DOHH2 (cell line): Measurements from ENCODE around the gene GPR132.

ENCODE experiments used
- H3F3A ChIP-seq: fragments of 200-600 bp; sonication (generic), shearing (Covaris generic); 2 replicates; pipeline ENCODE4 v1.6.0; 2016; ENCODE audit warnings: antibody characterized with exemption, mild to moderate bottlenecking; ENCODE audit not compliant: control insufficient read depth, insufficient read depth
- H3K27ac ChIP-seq: fragments of 200-600 bp; sonication (generic); 2 replicates; pipeline ENCODE4 v1.5.1; 2014; ENCODE audit warnings: low read depth, mild to moderate bottlenecking, low read length, moderate library complexity
- H3K27me3 ChIP-seq: fragments of 200-600 bp; sonication (generic); 2 replicates; pipeline ENCODE4 v1.6.1; 2014; ENCODE audit warnings: mild to moderate bottlenecking, low read length, mixed read lengths; ENCODE audit not compliant: control insufficient read depth
- H3K36me3 ChIP-seq: fragments of 200-600 bp; sonication (generic); 2 replicates; pipeline ENCODE4 v1.6.1; 2014; ENCODE audit warnings: mild to moderate bottlenecking, low read length, moderate library complexity, mixed read lengths; ENCODE audit not compliant: control insufficient read depth
- H3K4me1 ChIP-seq: fragments of 200-600 bp; sonication (generic); 2 replicates; pipeline ENCODE4 v1.6.1; 2014; ENCODE audit warnings: mild to moderate bottlenecking, low read length, mixed read lengths; ENCODE audit not compliant: control insufficient read depth
- H3K4me2 ChIP-seq: fragments of 200-600 bp; sonication (generic); 2 replicates; pipeline ENCODE4 v1.6.0; 2014; ENCODE audit warnings: mild to moderate bottlenecking, low read length, moderate library complexity
- H3K4me3 ChIP-seq: fragments of 200-600 bp; sonication (generic); 2 replicates; pipeline ENCODE4 v1.5.1; 2014; ENCODE audit warnings: mild to moderate bottlenecking, low read length, mixed read lengths
- H3K79me2 ChIP-seq: fragments of 200-600 bp; sonication (generic); 2 replicates; pipeline ENCODE4 v1.6.1; 2014; ENCODE audit warnings: mild to moderate bottlenecking, low read length, mixed read lengths; ENCODE audit not compliant: control insufficient read depth
- H3K9me2 ChIP-seq: fragments of 200-600 bp; sonication (generic); replicated peaks from 2 replicates; pipeline ENCODE4 v1.6.1; 2014; ENCODE audit warnings: mild to moderate bottlenecking, low read length, mixed read lengths; ENCODE audit not compliant: control insufficient read depth
- H3K9me3 ChIP-seq: fragments of 200-600 bp; sonication (generic); 2 replicates; pipeline ENCODE4 v1.6.1; 2014; ENCODE audit warnings: antibody characterized with exemption, low read length, mixed read lengths; ENCODE audit not compliant: control insufficient read depth, insufficient read depth
- H4K20me1 ChIP-seq: fragments of 200-600 bp; sonication (generic); 2 replicates; pipeline ENCODE4 v1.6.0; 2014; ENCODE audit warnings: low read depth, mild to moderate bottlenecking, antibody characterized with exemption, low read length, moderate library complexity; ENCODE audit not compliant: control insufficient read depth, insufficient read depth
- CTCF ChIP-seq: fragments of 200-600 bp; sonication (generic); IDR thresholded peaks from one replicate; pipeline ENCODE4 v1.5.1; 2014; ENCODE audit warnings: antibody characterized with exemption, mild to moderate bottlenecking, low read depth, low read length; ENCODE audit not compliant: poor library complexity, severe bottlenecking
- EZH2phosphoT487 ChIP-seq: fragments of 200-600 bp; sonication (generic); IDR thresholded peaks from 2 replicates; pipeline ENCODE4 v1.6.1; 2017; ENCODE audit warnings: borderline replicate concordance, mild to moderate bottlenecking, antibody characterized with exemption, low read length, moderate library complexity, mixed read lengths

The GPR132 gene

GRCh38 chr14:105095236-105095805 is 30.1 kb upstream of the GPR132 start:
- Histone ChIP-seq H3K9me2 (no peaks in the 10 kb centered on the region), H3F3A (no peaks in the 10 kb centered on the region), H3K27ac (no peak overlapping the region), H3K4me2 (no peak overlapping the region), H4K20me1 (no peaks in the 10 kb centered on the region), H3K9me3 (peaks cover 5% of the 10 kb centered on the region), H3K27me3 (peaks cover 7% of the 10 kb centered on the region; the same call in 1 of the 2 replicates), H3K36me3 (no peaks in the 10 kb centered on the region), H3K79me2 (no peaks in the 10 kb centered on the region), H3K4me3 (no peak overlapping the region), H3K4me1 (peaks cover 14% of the 10 kb centered on the region)
- TF ChIP-seq EZH2phosphoT487 (no peak), CTCF (no peak)

- H3K4me2 ChIP-seq: peak overlapping the region; percentile 69
- no peaks in the 10 kb centered on the region for H3K79me2 ChIP-seq
- H3K9me3 ChIP-seq: no peaks in the 10 kb centered on the region
- H3K27ac ChIP-seq: no peak overlapping the region
- H3K36me3 ChIP-seq: no peaks in the 10 kb centered on the region
- no peak for TF ChIP-seq CTCF
- no peak for TF ChIP-seq EZH2phosphoT487
- H4K20me1 ChIP-seq: no peaks in the 10 kb centered on the region
- peak overlapping the region; percentile 71 for H3K4me3 ChIP-seq
- no peaks in the 10 kb centered on the region for H3F3A ChIP-seq
- H3K27me3 ChIP-seq: peaks cover 9% of the 10 kb centered on the region; the same call in 1 of the 2 replicates
- no peaks in the 10 kb centered on the region for H3K9me2 ChIP-seq
- peaks cover 14% of the 10 kb centered on the region for H3K4me1 ChIP-seq
Measured at GRCh38 chr14:105094193-105094907, 29.1 kb upstream of the GPR132 start.

- Histone ChIP-seq H3K36me3 (no peaks in the 10 kb centered on the region), H3K9me2 (no peaks in the 10 kb centered on the region), H3K4me2 (peak overlapping the region; percentile 69), H3K79me2 (no peaks in the 10 kb centered on the region), H3F3A (no peaks in the 10 kb centered on the region), H3K9me3 (no peaks in the 10 kb centered on the region), H3K27ac (no peak overlapping the region), H3K4me3 (peak overlapping the region; percentile 71), H4K20me1 (no peaks in the 10 kb centered on the region), H3K27me3 (peaks cover 15% of the 10 kb centered on the region), H3K4me1 (peaks cover 14% of the 10 kb centered on the region)
- TF ChIP-seq EZH2phosphoT487 (no peak), CTCF (peak; percentile 63)
Measured at GRCh38 chr14:105093431-105094192, 28.4 kb upstream of the GPR132 start.
